GM19455 (cell line): ENCODE results near the gene KLHL6.
"Not testable (repeated sequence)": the region's sequence is repeated elsewhere in the genome, so short reads cannot be mapped to it uniquely, and the experiment has no call there.

Source experiments
- ATAC-seq: cut with Tn5 transposase; IDR thresholded peaks from one replicate; pipeline ENCODE4 v1.9.1; 2021; ENCODE audit not compliant: unreplicated experiment

KLHL6 gene

GRCh38 chr3:183455089-183455488 is 100.4 kb downstream of the KLHL6 start:
- ATAC-seq, result no peak

- no peak for ATAC-seq
These were observed 101.4 kb downstream of the KLHL6 start for GRCh38 chr3:183454064-183454463.

GRCh38 chr3:183449791-183450190 is 105.7 kb downstream of the KLHL6 start:
- no peak for ATAC-seq

GRCh38 chr3:183449391-183449790 is 106.1 kb downstream of the KLHL6 start:
- no peak for ATAC-seq

- ATAC-seq, result no peak
These were observed 107.0 kb downstream of the KLHL6 start for GRCh38 chr3:183448369-183449128.

- peak; percentile 85 for ATAC-seq
These were observed 108.1 kb downstream of the KLHL6 start for GRCh38 chr3:183447206-183448001.

GRCh38 chr3:183446838-183447205 is 108.7 kb downstream of the KLHL6 start:
- no peak for ATAC-seq

GRCh38 chr3:183444748-183445147 is 110.8 kb downstream of the KLHL6 start:
- ATAC-seq, result no peak

- ATAC-seq, result no peak
These were observed 111.8 kb downstream of the KLHL6 start for GRCh38 chr3:183443395-183444385.

GRCh38 chr3:183442994-183443393 is 112.5 kb downstream of the KLHL6 start:
- ATAC-seq, result no peak

- ATAC-seq, result not testable (repeated sequence)
These were observed 115.0 kb downstream of the KLHL6 start for GRCh38 chr3:183440521-183440920.

- no peak for ATAC-seq
These were observed 116.0 kb downstream of the KLHL6 start for GRCh38 chr3:183439515-183439914.

- no peak for ATAC-seq
These were observed 116.8 kb downstream of the KLHL6 start for GRCh38 chr3:183438735-183439134.

GRCh38 chr3:183437666-183438564 is 117.6 kb downstream of the KLHL6 start:
- ATAC-seq, result no peak
